ENCODE results near the gene ATP5PB.

ATP5PB gene

DNA sequence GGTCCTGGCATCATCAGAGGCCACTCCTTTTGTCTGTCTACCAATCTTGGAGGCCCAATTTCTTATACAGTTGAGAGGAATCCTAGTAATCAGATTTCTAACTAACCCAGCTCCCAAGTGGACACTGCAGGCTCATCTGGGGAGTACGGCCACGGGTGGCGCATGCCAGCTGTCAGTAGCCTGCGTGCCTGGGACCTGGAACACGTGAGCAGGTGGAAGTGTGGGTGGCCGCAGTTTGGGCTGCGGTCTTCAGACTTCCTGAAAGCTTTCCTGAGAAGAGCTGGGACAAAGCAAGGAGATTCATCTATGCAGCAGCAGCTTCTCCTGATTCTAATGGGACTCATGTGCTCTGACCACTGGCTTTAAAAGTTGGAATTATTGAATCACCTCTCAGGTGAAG, 41.8 kb downstream of the ATP5PB start:
- no peak for TF ChIP-seq GATA1 (IDR thresholded peaks at IDR 0.05; ENCODE audit: low read depth, low read length)
- TF ChIP-seq POLR2A (IDR thresholded peaks at IDR 0.05; ENCODE audit: low read length), result no peak
- no peak for DNase-seq

DNA sequence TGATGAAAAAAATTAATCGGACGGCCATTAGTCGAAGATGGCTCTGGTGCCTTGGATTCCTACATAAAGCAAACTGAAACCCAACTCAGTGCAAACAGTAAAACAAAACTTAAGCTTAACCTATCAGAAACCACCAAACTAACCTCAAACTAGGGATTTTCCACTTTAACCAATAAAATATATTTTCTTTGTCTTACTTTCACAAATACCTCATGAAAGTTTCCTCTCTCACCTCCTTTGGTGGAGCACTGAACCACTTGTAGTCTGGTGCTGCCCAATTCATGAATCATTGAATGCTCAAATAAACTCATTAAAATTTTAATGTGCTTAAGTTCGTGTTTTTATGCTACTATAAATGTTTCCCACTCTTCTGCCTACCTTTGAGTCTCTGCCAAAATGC, 47.1 kb downstream of the ATP5PB start:
- DNase-seq, result no peak
- TF ChIP-seq POLR2A (IDR thresholded peaks at IDR 0.05; ENCODE audit: low read length) (no peak), GATA1 (IDR thresholded peaks at IDR 0.05; ENCODE audit: low read depth, low read length) (no peak)

DNA sequence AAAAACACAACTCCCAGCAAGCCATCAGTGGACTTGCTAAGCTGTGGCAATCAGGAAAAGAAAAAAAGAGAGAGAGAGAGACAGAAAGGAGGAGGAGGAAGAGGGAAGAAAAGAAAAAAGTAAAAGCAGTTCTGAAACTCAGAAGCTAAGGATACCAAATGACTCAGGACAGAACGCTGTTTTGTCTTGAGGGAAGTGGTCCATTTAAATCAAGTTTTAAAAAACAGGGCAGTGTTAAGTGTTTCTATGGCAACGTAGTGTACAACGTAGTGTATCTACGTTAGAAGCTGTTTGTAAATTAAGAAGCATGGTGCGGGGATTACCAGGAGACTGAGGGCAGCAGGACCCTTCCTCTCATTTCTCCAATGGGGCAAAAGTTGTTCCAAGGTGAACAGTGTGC, 48.3 kb downstream of the ATP5PB start:
- no peak for DNase-seq
- TF ChIP-seq POLR2A (IDR thresholded peaks at IDR 0.05; ENCODE audit: low read length), result no peak
- no peak for TF ChIP-seq GATA1 (IDR thresholded peaks at IDR 0.05; ENCODE audit: low read depth, low read length)

DNA sequence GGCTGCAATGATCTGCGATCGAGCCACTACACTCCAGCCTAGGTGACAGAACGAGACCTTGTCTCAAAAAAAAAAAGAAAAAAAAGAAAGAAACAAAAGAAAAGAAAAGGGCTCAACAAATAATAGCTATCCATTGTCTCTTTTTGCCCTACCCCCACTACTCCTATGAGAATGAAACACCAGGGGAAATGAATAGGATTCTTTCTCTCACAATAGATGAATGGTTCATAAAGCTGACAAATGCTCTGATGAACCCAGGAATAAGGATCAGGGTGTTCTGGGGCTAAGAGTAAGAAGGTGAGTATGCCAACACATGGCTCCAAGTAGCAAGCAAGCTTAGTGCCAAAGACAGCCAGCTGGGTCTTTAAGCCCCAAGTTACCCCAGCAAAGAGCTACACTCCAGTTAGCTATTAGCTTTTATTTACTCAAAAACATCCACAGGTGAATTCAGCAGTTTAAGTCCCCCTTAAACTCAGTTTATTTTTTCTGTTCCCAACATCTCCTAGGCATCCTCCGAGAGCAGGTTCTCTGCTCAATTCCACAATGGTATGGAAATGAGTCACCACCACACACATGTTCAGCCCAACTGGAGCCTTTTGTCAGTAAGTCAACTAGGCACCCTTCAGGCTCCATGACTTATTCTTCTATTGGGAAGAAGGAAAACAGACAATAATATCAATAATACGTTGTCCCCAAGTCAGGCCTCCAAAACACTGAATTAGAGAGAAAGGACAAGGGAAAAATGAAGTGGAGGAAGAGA, 49.9 kb downstream of the ATP5PB start:
- no peak for DNase-seq

DNA sequence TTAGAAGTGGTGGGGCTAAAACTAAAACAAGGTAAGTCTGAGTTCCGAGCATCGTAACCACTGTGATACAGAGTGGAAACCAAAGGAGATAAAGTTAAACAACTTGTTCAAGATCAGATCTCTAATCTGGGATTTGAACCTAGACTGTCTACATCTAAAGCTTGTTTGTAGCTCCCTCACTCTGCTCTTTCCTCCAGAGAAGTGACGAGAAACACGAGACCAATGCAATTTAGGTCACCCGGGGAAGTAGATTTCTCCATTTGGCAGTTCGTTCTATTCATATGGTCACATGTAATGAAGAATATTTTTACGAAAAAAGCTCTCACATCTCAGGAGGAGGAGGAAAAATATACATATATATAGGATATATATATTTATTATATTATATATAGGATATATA, 52.4 kb downstream of the ATP5PB start:
- DNase-seq, result no peak
- TF ChIP-seq GATA1 (IDR thresholded peaks at IDR 0.05; ENCODE audit: low read depth, low read length), result no peak

More for the DNA sequence above, 49.9 kb downstream of the ATP5PB start:
- no peak for TF ChIP-seq GATA1 (IDR thresholded peaks at IDR 0.05; ENCODE audit: low read depth, low read length)
- no peak for TF ChIP-seq POLR2A (IDR thresholded peaks at IDR 0.05; ENCODE audit: low read length)

DNA sequence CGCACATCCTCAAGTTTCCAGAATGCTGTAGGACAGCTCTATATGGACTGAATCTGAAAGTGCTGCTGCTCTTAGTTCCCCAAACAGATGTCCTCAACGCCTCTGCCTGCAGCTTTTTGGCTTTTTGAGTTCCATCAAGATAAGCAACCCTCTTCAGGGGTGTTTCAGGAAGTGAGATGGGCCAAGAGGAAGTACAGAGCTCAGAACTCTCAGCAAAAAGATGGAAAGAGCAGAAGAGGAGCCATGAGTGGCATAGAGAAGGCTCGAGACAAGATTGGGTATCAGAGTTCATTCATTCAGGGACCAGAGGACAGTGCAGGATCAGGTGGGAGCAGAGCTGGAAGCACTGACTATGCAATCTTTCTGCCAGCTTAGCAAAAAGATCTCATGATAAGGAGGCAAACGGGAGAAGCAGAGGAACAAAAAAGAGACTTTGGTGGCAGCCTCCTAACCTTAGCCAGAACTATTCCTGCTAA, 54.4 kb downstream of the ATP5PB start, which contains the start of the genes ADORA3 and TMIGD3:
ADORA3 (minus strand) TSS at position 49 of the 476 bp plus-strand sequence. CDS start 279 bp downstream, outside the sequence.
TMIGD3 (minus strand) TSS at position 49 of the 476 bp plus-strand sequence. CDS start 279 bp downstream, outside the sequence.
- DNase-seq, result no peak
- TF ChIP-seq GATA1 (IDR thresholded peaks at IDR 0.05; ENCODE audit: low read depth, low read length), result no peak
- no peak for TF ChIP-seq POLR2A (IDR thresholded peaks at IDR 0.05; ENCODE audit: low read length)

DNA sequence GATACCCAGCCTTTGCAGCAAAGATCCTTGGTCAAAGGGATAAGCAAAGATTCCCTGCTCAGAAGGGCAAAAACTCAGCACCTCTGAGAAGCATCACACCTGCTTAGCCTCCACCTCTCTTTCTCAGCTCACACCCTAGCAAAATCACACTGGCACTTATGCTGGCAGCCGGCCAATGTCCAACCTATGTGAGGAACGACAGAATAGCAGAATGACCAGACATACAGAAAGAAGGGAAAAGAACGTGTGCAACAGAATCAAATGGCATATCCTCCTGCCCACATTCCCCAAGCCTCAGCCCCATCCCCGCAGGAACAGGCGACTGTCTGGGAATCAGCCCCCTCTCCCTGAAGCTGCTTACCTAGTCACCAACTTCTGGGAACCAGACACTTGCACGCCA, 54.8 kb downstream of the ATP5PB start:
- no peak for DNase-seq
- TF ChIP-seq GATA1 (IDR thresholded peaks at IDR 0.05; ENCODE audit: low read depth, low read length) (no peak), POLR2A (IDR thresholded peaks at IDR 0.05; ENCODE audit: low read length) (no peak)

DNA sequence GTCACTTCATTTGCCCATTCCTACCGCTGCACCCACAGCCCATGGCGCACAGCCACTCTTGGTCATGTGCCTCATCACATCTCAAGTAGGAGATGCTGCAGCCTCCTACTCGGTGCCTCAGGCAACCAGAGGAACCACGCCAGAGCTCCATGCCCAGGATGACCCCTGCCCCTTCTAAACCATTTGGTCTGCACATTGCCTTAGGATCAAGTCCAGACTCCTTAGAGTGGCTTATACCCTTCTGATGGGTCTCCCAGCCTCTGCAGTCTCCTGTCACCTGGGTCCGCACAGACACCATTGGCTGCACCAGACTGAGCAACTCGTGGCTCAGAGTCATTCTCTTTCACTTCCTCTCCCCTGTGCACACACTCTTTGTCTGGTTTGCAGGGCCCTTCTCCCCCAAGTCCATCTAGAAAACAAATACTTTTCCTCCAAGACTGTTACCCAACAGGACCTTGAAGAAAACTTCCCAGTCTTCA, 56.4 kb downstream of the ATP5PB start:
- DNase-seq, result no peak
- no peak for TF ChIP-seq POLR2A (IDR thresholded peaks at IDR 0.05; ENCODE audit: low read length)
- no peak for TF ChIP-seq GATA1 (IDR thresholded peaks at IDR 0.05; ENCODE audit: low read depth, low read length)

DNA sequence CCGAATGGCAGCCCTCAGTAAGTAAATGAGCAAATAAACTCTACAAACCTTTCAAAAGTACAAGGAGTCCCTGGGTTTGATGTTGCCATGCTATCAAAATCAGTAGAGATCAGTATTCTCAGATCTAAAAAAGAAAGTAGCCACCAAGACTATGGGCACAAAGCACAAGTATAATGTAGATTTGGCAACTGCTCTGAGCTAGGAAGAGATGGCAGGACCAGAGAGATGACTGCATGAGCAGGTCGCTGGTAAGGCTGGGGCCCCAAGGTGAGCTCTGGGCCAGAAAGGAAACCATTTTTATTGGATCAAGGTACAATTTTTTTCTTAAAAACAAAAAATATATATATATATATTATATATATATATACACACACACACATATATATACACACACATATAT, 57.3 kb downstream of the ATP5PB start:
- DNase-seq, result no peak
- no peak for TF ChIP-seq POLR2A (IDR thresholded peaks at IDR 0.05; ENCODE audit: low read length)
- no peak for TF ChIP-seq GATA1 (IDR thresholded peaks at IDR 0.05; ENCODE audit: low read depth, low read length)

DNA sequence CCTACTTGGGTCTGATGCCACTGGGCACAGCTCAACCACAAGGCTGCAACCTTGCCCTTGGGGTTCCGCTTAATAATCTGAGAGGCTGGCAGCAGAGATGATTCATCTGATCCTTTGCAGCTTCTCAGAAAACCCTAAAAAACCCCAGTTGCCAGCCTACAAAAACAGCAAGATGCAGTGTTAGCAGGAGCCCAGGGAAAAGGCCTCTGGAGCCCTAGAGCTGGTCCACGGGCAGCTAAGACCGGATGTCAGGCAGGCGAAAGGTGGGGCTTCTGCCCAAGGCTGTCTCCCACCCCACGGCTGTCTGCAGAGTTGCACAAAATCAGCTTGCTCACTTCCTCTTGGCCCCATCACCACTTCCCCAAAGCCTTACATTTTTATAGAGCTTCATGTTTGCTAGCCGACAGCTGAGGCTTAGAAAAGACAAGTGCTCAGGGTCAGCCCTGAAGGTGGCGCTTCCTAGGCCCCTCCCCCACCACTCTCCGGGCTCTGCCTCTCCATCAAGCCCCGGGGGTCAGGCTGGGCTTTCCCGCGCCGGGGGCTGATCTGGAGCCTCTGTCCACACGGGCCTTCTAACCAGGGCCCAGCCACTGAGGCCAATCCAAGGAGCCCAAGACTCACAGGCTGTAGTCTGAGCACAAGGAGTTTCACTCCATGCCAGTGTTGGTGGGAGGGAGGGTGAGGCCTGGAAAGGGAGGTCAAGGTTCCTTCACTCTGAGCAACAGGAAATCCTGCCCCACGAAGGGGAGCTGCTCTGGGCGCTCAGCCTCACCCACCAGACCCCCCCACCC, 58.3 kb downstream of the ATP5PB start:
- DNase-seq, result peak; percentile 80 to 82
- TF ChIP-seq GATA1 (IDR thresholded peaks at IDR 0.05; ENCODE audit: low read depth, low read length) (no peak), POLR2A (IDR thresholded peaks at IDR 0.05; ENCODE audit: low read length) (no peak)

DNA sequence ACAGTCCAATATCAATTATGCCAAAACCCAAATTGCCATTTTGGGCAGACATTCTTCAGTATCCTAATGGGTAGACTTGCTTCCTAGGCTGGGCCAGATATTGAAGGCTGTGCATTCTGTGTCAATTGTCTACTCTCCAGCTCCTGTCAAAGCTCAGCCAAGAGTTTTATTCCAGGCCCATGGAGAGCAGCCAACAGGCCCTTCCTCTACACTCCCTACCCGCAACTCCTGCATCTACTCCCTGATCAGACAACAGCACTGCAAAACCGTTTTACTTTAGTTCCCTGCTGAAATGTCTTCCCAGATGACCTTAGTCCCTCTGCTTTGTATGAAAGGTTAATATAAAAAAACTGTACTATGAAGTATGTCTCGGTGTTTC, 60.7 kb downstream of the ATP5PB start:
- DNase-seq, result peak in 1 of 2 experiments; percentile 35
- no peak for TF ChIP-seq GATA1 (IDR thresholded peaks at IDR 0.05; ENCODE audit: low read depth, low read length)
- no peak for TF ChIP-seq POLR2A (IDR thresholded peaks at IDR 0.05; ENCODE audit: low read length)

DNA sequence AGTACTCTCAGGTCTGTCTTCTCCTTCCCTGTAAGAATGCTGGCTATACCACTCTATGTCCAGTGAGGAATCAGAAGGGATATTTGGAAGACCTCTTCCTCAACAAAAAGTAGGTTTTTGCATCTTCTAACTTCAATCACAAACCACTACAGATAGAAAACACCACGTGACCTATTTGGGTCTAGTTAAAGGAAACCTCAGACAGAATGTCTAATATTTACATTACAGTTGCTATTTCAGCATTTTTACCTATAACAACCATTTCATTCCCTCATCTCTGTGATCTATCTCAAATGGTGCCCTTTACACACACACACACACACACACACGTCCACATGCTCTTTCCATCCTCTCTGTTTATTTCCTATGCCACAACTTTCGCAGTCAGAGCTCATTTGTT, 62.1 kb downstream of the ATP5PB start:
- no peak for DNase-seq
- TF ChIP-seq GATA1 (IDR thresholded peaks at IDR 0.05; ENCODE audit: low read depth, low read length) (no peak), POLR2A (IDR thresholded peaks at IDR 0.05; ENCODE audit: low read length) (no peak)

Data from erythroblast (primary cell).